Hepatocyte (in vitro differentiated cells): ENCODE data around the gene PTPRM. TPM values are rescaled to one million over a fixed set of nuclear protein-coding genes. Genes with fewer than 3 reads are reported as not detected.

ENCODE experiments used
- DNase-seq: peaks from one replicate; pipeline ENCODE4 v3.0.0-alpha.2; 2016; ENCODE audit warnings: low spot score
- H2AFZ ChIP-seq: fragments of 200-600 bp; sonication (generic); 2 replicates; pipeline ENCODE4 v1.6.0; 2016; ENCODE audit warnings: antibody characterized with exemption, mild to moderate bottlenecking
- H3K27ac ChIP-seq: fragments of 200-600 bp; sonication (generic); 2 replicates; pipeline ENCODE4 v1.5.1; 2016; ENCODE audit warnings: mild to moderate bottlenecking
- H3K27me3 ChIP-seq: fragments of 200-600 bp; sonication (generic); 2 replicates; pipeline ENCODE4 v1.6.1; 2016
- H3K36me3 ChIP-seq: fragments of 200-600 bp; sonication (generic); replicated peaks from 2 replicates; pipeline ENCODE4 v1.5.1; 2016; ENCODE audit warnings: low read depth; ENCODE audit not compliant: insufficient read depth
- H3K4me1 ChIP-seq: fragments of 200-600 bp; sonication (generic); 2 replicates; pipeline ENCODE4 v1.5.1; 2016; ENCODE audit warnings: mild to moderate bottlenecking, moderate library complexity; ENCODE audit not compliant: insufficient read depth
- H3K4me2 ChIP-seq: fragments of 200-600 bp; sonication (generic); 2 replicates; pipeline ENCODE4 v1.6.0; 2016
- H3K4me3 ChIP-seq: fragments of 200-600 bp; sonication (generic); 2 replicates; pipeline ENCODE4 v1.5.1; 2016; ENCODE audit warnings: mild to moderate bottlenecking
- H3K79me2 ChIP-seq: fragments of 200-600 bp; sonication (generic); 2 replicates; pipeline ENCODE4 v1.6.0; 2017; ENCODE audit warnings: mild to moderate bottlenecking
- H3K9me2 ChIP-seq: fragments of 200-600 bp; sonication (generic); replicated peaks from 2 replicates; pipeline ENCODE4 v1.6.0; 2017; ENCODE audit warnings: mild to moderate bottlenecking; ENCODE audit not compliant: insufficient read depth
- H3K9me3 ChIP-seq: fragments of 200-600 bp; sonication (generic); 2 replicates; pipeline ENCODE4 v1.5.1; 2016; ENCODE audit warnings: low read depth, mild to moderate bottlenecking
- H4K20me1 ChIP-seq: fragments of 200-600 bp; sonication (generic); 2 replicates; pipeline ENCODE4 v1.6.0; 2016; ENCODE audit warnings: mild to moderate bottlenecking; ENCODE audit not compliant: insufficient read depth, poor library complexity, severe bottlenecking
- CTCF ChIP-seq: fragments of 200-600 bp; sonication (generic); IDR thresholded peaks from 2 replicates; pipeline ENCODE4 v1.5.1; 2016; ENCODE audit warnings: antibody characterized with exemption, mild to moderate bottlenecking; ENCODE audit not compliant: poor library complexity
- EZH2 ChIP-seq: fragments of 200-600 bp; sonication (generic); IDR thresholded peaks from 2 replicates; pipeline ENCODE4 v1.6.1; 2016; ENCODE audit warnings: antibody characterized with exemption, mild to moderate bottlenecking, borderline replicate concordance
- EZH2phosphoT487 ChIP-seq: fragments of 200-600 bp; sonication (generic); IDR thresholded peaks from one replicate; pipeline ENCODE4 v1.6.1; 2018; ENCODE audit warnings: antibody characterized with exemption, mild to moderate bottlenecking, low read depth, moderate library complexity; ENCODE audit not compliant: unreplicated experiment, severe bottlenecking
- WGBS: methylation state at CpG from one replicate; pipeline ENCODE4 v1.1.6; 2016; ENCODE audit warnings: low lambda C conversion rate; ENCODE audit errors: missing lambda C conversion rate; 5-methylcytosine and 5-hydroxymethylcytosine counted together
- polyA plus RNA-seq: library from polyadenylated mRNA; unstranded; fragments of >200 nt; fragmentation: Nextera tagmentation; extraction: Ambion mirVana; gene quantifications from 2 replicates; pipeline ENCODE4 v1.2.1, GENCODE V29; 2016
- total RNA-seq: library from RNA; depleted of rRNA; stranded (reverse); fragments of >200 nt; gene quantifications from 2 replicates; pipeline ENCODE4 v1.2.3, GENCODE V29; 2014

The PTPRM gene
- total and polyA plus RNA-seq, 2 experiments from 2014 or later, result 26.1 to 47.4 TPM

GRCh38 chr18:7557973-7558372 is 9.1 kb upstream of the PTPRM start:
- H3K4me2 ChIP-seq, result no peak overlapping the region
- no peak overlapping the region for H3K27ac ChIP-seq
- no peaks in the 10 kb centered on the region for H3K79me2 ChIP-seq
- no peaks in the 10 kb centered on the region for H4K20me1 ChIP-seq
- no peaks in the 10 kb centered on the region for H3K36me3 ChIP-seq
- H3K9me2 ChIP-seq, result no peaks in the 10 kb centered on the region
- no peaks in the 10 kb centered on the region for H3K27me3 ChIP-seq
- 85% methylated on average over 2 of the region's 2 CpGs for WGBS
- no peak overlapping the region for H3K4me3 ChIP-seq
- peaks cover 6% of the 10 kb centered on the region for H3K4me1 ChIP-seq
- H2AFZ ChIP-seq, result no peak overlapping the region
- no peak for TF ChIP-seq EZH2phosphoT487
- no peak for TF ChIP-seq EZH2
- no peak for TF ChIP-seq CTCF
- H3K9me3 ChIP-seq, result no peaks in the 10 kb centered on the region
- DNase-seq, result no peak

GRCh38 chr18:7558769-7559168 is 8.3 kb upstream of the PTPRM start:
- TF ChIP-seq EZH2phosphoT487 (no peak), CTCF (no peak)
- no peak overlapping the region for H3K4me3 ChIP-seq
- no peaks in the 10 kb centered on the region for H3K9me2 ChIP-seq
- H3K4me1 ChIP-seq, result peaks cover 7% of the 10 kb centered on the region
- no peak overlapping the region for H3K4me2 ChIP-seq
- no peak for DNase-seq
- H4K20me1 ChIP-seq, result no peaks in the 10 kb centered on the region
- H3K27ac ChIP-seq, result no peak overlapping the region
- no peaks in the 10 kb centered on the region for H3K36me3 ChIP-seq
- no peaks in the 10 kb centered on the region for H3K9me3 ChIP-seq
- 86% methylated on average over 2 of the region's 2 CpGs for WGBS
- H2AFZ ChIP-seq, result no peak overlapping the region
- H3K27me3 ChIP-seq, result no peaks in the 10 kb centered on the region
- no peaks in the 10 kb centered on the region for H3K79me2 ChIP-seq

- 87% methylated on average over 4 of the region's 4 CpGs for WGBS
- H3K27ac ChIP-seq, result no peak overlapping the region
These were observed 7.3 kb upstream of the PTPRM start for GRCh38 chr18:7559709-7560319.

More at GRCh38 chr18:7559709-7560319, 7.3 kb upstream of the PTPRM start:
- Histone ChIP-seq H3K4me3 (no peak overlapping the region), H3K4me1 (peaks cover 7% of the 10 kb centered on the region), H3K9me2 (no peaks in the 10 kb centered on the region), H3K27me3 (peaks cover 4% of the 10 kb centered on the region), H3K9me3 (no peaks in the 10 kb centered on the region), H2AFZ (no peak overlapping the region), H3K4me2 (no peak overlapping the region), H4K20me1 (no peaks in the 10 kb centered on the region), H3K36me3 (no peaks in the 10 kb centered on the region), H3K79me2 (no peaks in the 10 kb centered on the region)
- DNase-seq, result no peak
- no peak for TF ChIP-seq EZH2
- TF ChIP-seq EZH2phosphoT487, result no peak
- TF ChIP-seq CTCF, result no peak
